Suppressor macrophage (primary cell): Measurements from ENCODE around the gene SCOC.
"Not testable (repeated sequence)": the region's sequence is repeated elsewhere in the genome, so short reads cannot be mapped to it uniquely, and the experiment has no call there.

Experiments used
- DNase-seq, 4 experiments: peaks; one replicate each; pipeline ENCODE4 v3.0.0-alpha.2; 2020 to 2022

SCOC gene

GRCh38 chr4:140363051-140363450, 10.4 kb upstream of the SCOC start:
- no peak for DNase-seq

GRCh38 chr4:140363558-140363957, 9.9 kb upstream of the SCOC start:
- no peak for DNase-seq

DNA sequence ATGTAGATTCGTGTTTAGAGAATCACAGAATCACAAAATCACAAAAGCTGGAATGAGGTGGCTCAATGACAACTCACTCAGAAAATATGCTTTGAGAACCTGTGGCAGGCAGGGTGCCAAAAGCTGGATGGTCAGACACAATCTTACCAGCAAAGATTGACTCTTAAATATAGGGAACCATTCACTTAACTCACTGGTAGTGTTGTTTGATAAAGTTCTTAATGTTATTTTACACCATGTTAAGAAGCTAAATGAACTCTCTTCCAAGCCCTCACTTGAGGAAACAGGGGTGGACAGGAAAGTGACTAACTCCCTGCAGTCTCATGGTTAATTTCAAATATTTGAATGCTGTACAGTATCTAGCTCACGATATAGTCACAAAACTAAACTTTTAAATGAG, 5.7 kb upstream of the SCOC start:
- DNase-seq: no peak

- no peak for DNase-seq
These were observed 4.8 kb upstream of the SCOC start for GRCh38 chr4:140368686-140369085.

GRCh38 chr4:140372751-140373327, 607 bp upstream of the SCOC start:
- peak; percentile 37 to 55 (median 48) for DNase-seq

DNA sequence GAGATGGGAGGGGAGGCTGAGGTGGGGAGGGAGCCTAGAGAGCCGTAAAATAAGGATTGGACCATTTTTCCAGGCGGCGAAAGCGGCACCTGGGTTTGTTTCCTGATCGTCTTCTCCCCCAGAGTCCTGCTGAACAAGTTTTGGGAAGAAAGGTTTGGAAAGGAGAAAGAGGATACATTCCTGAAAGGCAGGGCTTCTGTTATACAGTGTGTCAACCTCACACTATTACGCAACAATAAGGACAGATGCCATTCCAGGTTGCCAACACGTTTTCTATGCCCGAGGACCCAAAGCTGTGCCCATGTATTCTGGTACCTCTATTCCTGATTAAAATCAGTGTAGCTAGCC, 658 bp downstream of the SCOC start:
- DNase-seq: peak in 2 of 4 experiments; percentile 6 to 11

- no peak for DNase-seq
These were observed 9.3 kb downstream of the SCOC start for GRCh38 chr4:140382732-140383131.

DNA sequence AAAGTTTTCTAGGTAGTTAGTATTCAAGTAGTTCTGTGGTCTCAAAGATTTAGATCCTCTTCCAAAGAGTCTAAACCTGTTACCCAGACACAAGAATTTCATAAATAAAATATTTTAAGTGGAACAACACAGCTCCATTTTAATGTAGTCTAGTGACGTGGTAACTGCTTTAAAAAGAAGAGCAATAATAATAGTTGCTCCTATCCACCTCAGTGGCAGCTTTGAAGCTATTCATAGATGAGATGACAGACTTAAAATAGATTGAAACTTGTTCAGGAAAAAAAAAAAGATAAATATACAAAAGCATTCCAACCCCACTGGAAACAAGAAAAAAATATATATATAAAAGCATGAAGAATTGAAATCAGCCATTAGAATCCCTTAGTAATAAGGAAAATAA, 14.6 kb downstream of the SCOC start:
- no peak for DNase-seq

DNA sequence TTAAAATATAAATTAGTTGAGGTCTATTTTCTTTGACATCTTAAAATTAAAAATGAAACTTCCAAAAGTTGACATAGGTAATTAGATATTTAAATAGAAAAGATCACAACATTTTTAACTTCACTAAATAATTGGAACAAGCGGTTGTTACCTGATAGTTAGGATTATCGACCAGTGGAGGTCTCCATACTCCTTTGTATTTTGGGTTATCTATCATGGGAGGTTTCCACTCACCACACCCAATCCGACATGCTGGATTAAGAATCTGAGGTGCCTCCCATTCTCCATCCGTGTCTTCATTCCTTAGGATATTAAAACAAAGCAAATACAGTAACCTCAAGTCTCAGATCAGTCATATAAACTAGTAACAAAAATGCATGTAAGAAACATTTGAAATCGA, 22.2 kb downstream of the SCOC start:
- DNase-seq: no peak

- DNase-seq: no peak
These were observed 26.7 kb downstream of the SCOC start for GRCh38 chr4:140400111-140400510.

DNA sequence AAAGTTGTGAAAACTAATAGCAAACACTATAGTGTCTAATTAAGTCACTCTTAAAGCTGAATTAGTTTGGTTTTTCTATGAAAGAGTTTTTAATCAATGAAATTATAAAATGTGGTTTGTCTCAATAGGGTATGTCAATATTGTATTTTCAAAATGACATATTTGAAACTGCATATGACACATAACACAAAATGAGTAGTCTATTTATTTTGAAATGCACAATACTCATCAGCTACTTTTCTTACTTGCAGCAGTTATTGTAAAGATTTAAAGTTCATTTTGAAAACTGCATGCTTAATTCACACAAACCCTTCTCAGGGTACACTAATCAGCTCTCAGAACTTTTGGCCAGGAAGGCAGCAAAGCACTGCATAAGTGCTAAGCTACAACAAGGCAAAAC, 32.8 kb downstream of the SCOC start:
- DNase-seq: no peak

GRCh38 chr4:140408974-140409373, 35.5 kb downstream of the SCOC start:
- no peak for DNase-seq

GRCh38 chr4:140413130-140413969, 39.9 kb downstream of the SCOC start:
- DNase-seq: not testable (repeated sequence)

- no peak for DNase-seq
These were observed 49.7 kb downstream of the SCOC start for GRCh38 chr4:140423106-140423505.

GRCh38 chr4:140426610-140427105, 53.2 kb downstream of the SCOC start:
- peak in 2 of 4 experiments; percentile 8 to 77 for DNase-seq

DNA sequence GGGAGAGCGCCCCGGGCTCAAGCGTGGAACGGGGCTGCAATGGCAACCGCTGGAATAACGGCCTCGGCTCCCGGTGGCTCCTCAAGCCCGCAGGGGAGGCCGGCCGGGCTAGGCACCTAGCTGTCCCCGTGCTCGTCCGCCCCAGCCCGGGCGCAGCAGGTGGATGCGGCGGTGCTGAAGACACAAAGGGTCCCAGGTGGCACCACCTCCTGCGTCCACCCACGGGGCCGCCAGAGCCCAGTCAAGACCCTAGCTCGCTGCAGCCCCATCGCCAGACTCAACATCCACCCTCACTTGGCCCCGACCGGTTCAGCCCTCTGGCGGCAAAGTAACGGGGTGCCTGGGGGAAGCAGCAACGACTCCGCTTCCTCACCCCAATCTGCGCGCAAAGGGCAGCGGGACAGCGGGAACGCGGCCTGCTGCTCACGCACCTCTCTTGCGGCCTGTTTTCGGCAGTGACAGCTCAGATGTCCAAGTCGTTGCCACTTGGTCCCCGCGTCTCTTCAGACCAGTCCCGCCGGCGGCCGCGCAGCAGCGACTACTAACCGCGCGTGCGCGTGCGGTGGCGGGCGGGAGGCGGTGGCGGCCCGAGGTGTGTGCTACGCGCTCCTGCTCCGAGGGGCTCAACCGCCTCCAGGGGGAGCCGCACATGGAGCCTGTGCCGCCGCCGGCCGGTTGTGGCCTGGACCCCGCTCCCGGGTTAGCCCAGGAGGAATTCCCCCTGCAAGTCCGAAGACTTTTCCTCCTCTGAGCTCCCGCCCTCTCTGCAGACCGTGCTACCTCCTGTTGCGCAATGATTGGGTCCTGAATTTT, 53.9 kb downstream of the SCOC start, which contains the start of gene CLGN:
Gene CLGN, minus strand, starts transcription at position 543 of the 813 bp plus-strand sequence. CDS start 14,570 bp downstream, outside the sequence.
- peak; percentile 47 to 79 (median 58) for DNase-seq

- peak; percentile 19 to 48 (median 34) for DNase-seq
These were observed 54.5 kb downstream of the SCOC start for GRCh38 chr4:140427919-140428471.
